ENCODE results near the gene TUFT1.

GRCh38 chr1:151611832-151612500 lies 71.9 kb downstream of the TUFT1 start, which contains the start of gene SNX27:
- TF ChIP-seq CTCF (IDR thresholded peaks at IDR 0.05) = no peak
- no peak for TF ChIP-seq EZH2 (IDR thresholded peaks at IDR 0.05; ENCODE audit: borderline replicate concordance, insufficient read depth, low read depth, low read length, poor library complexity, severe bottlenecking)

Measured in B cell (primary cell).